HG02852 (cell line): ENCODE data around the gene TLCD3B.

Source experiments
- ATAC-seq: cut with Tn5 transposase; IDR thresholded peaks from one replicate; pipeline ENCODE4 v1.9.1; 2021; ENCODE audit warnings: mild to moderate bottlenecking, moderate library complexity; ENCODE audit not compliant: unreplicated experiment

The TLCD3B gene

DNA sequence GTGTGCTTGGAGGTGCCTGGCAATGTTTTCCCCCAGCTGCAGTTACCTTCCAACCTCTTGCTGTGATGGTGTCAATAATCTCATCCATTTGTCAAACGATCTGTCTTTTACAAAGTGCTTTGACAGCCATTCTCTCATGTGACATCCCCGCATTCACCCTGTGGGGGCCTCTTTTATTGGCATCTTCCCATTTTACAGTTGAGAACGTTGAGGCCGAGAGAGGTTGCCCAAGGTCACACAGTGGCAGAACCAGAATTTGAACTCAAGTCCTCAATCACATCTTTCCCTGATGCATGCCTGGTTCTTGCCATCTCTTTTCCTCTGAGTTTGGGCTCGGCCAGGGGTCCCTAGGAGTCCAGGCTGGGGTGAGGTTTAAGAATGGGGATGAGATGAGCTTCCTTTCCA lies 55.9 kb downstream of the TLCD3B start:
- no peak for ATAC-seq
